Islet precursor cell (in vitro differentiated cells): Measurements from ENCODE around the gene PLD2.
"Not testable (repeated sequence)": the region's sequence is repeated elsewhere in the genome, so short reads cannot be mapped to it uniquely, and the experiment has no call there.

ENCODE experiments used
- DNase-seq: peaks from one replicate; pipeline ENCODE4 v3.0.0-alpha.2; 2018

Gene PLD2

DNA sequence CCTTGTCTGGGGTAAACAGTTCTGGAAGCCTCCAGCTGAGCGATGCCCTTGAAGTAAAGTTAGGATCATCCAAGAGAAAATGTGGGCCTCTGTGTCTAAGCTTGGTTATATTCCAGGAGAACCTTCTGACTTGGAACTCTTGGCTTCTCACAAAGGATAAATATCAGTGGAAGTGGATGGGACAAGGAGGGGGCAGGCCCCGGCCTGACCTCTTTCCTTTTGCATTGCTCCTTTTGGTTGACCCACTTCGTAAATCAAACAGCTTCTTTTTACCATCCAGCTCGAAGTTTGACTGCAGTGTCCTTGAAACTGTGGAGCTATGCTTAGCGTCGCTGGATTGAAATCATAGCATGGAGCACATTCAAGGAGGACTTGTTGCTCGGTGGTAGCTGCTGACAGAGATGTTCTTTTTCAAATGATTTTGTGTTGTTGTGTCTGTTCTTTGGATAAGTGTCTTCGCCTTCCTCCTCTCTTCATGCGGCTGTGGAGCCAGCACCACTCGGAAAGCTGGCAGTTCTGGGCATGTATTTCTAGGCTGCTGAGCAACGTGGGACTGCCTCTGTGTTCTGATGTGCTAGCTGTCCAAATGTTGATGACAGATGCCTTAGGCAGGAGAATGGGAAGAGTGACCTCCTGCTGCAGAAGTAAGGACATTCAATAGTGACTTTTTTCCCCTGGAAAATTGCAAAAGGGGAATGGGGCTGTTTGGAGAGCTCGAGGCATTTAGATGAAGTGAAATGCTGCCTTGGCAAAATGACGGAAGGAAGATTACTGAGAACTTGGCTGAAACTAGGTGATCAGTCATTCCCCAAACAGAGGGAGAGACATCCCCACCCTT is 30.7 kb downstream of the PLD2 start:
- DNase-seq, result no peak

DNA sequence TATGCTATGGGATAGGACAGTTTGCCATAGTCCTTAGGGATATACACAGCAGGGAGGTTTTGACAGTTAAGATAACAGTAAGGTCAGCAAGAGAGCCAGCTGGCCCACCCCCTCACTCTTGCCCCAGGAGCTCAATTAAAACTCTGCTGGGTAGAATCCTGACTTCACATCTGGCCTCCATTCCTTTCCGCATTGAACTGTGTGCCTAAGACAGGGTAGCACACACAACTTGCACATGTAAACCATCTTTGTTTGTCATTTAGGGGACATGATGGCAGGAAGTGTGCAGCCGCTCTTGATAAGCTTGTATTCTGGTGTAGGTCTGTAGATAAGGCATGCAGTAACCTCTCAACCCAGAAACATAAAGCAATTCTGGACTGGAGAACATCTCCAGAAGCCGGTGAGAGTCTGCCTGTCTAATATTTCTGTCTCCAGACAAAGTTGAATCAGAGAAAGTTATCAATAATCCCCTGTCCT is 31.4 kb downstream of the PLD2 start:
- DNase-seq, result no peak

DNA sequence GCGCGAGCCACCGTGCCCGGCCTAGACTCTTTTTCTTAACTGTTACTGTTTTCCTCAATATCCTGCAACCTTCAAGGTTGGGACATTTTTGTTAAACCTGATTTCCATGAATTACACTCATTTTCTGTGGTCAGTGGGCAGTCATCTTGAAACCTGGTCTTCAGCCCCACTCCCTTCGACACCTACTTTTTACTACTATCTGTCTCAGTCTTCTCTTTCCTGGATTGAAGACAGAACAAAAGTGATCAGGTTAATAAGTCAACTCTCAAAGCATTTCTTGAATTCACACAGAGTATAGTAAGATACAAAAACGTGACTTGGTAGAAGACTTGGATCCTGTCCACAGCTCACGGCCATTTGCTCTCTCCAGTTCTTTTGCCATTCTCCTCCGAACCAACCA is 32.3 kb downstream of the PLD2 start:
- DNase-seq, result no peak

DNA sequence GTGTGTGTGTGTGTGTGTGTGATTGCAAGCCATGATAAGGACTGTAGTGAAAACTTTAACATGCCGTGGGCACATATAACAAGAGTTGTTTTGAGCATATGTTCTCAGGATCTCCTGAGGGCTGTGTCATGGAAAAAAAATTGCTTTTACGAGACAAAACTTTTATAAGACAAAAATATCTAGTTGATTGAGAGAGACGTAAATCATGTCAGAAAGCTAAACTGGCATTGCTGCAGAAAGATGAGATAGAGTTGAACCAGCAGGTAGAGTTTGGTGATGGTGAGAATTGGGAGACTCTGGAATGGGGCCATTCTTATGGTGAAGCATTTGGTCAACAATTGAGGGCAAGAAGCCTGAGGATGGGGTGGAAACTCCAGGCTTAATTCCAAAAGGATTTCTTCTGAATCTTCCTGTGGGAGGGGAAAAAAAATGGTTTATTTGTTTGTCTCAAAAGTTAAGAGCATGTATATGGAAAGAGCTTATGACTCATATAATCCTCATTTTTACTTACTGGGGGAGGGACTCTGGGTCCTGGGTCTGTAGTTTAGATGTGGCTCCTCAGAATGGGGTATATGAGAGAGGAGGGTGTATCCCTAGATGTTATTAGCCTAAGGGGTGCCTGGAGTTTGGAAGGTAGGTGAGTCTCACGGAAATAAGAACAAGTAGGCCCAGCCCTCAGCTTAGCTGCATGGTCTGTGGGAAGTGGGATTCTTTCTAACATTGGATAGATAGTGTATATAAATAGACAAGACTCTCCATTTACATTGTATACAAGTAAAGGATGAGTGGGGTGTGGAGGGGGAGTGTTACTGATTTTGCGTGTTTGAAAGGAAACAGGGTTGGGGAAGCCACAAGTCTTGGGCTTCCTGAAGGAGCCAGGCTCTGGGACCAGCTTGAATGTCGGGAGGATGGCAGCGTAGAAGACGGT is 33.3 kb downstream of the PLD2 start:
- DNase-seq, result no peak

DNA sequence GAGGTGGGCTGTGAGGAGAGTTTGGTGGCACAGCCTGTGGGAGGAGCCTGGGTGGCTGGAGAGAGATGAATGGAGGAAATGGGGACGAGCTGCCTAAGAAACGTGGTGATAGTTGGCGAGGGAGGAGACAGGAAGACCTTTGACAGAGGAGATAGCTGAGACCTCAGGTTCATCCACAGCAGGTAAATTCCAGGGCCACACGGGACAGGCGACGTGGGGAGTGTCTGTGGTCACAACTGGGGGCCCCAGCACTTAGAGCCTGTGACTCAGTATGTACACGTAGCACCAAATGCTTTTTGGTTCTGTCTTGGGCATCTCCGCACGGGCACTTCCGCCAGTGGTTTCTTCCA is 33.9 kb downstream of the PLD2 start:
- DNase-seq, result no peak

DNA sequence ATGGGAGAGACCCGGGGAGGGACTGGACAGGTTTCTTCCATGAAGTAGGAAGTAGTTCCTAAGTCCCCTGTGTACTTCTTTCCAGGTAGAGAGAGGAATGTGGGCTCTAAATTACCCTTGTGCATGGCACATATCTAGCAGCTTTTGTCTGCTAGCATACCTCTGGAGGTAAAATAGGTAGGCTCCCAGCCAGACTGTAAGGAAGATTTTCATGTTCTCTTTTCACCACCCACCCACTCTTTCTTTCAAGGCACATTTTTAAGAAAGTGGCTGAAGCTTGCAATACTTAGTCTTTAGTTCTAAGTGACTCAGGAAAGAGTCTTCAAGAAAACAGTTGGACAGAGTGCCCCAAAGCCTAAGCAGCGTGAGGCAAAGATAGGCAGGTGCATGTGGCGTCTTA is 35.4 kb downstream of the PLD2 start:
- DNase-seq, result no peak

DNA sequence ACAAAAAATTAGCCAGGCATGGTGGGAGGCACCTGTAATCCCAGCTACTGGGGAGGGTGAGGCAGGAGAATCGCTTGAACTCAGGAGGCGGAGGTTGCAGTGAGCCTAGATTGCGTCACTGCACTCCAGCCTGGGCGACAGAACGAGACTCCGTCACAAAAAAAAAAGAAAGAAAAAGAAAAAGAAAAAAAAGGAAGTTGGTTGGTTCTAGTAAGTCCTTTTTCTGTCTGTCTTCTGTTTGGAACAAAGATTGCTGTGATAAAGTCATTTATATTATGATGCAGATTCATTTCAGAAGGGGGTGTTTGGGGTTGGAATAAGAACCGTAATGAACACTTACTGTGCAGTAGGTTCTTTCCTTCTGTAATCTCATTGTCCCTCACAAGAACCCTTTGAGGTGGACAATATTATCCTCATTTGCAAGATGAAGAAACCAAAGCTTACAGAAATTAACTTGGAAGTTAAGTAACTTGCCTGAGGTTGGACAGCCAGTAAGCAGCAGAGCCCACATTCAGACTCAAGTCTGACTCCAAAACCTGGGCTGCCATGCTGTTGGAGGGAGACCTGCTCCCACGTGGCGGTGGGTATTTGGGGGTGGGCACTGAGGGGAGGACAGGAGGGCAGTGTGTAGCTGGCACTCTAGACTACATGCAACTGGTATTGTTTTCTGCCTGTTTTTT is 36.5 kb downstream of the PLD2 start:
- no peak for DNase-seq

DNA sequence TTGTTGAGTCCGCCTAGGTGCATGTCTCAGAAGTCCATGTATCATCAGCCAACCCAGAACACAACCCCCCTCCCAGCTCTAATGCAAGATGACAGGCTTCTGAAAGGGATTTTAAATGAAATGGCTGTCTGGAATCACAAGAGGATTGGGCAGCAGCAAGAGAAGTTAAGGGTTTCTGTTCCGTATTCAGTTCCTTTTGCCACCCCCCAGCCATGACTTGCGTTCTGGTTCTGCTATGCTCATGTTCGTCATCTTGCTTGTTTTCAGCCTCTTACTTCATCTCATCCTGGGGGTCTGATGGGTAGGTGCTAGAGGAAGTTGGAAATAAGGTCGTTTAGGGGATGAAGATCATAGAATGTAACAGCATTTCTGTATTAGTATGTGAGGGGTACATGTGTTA is 38.2 kb downstream of the PLD2 start:
- DNase-seq, result no peak

DNA sequence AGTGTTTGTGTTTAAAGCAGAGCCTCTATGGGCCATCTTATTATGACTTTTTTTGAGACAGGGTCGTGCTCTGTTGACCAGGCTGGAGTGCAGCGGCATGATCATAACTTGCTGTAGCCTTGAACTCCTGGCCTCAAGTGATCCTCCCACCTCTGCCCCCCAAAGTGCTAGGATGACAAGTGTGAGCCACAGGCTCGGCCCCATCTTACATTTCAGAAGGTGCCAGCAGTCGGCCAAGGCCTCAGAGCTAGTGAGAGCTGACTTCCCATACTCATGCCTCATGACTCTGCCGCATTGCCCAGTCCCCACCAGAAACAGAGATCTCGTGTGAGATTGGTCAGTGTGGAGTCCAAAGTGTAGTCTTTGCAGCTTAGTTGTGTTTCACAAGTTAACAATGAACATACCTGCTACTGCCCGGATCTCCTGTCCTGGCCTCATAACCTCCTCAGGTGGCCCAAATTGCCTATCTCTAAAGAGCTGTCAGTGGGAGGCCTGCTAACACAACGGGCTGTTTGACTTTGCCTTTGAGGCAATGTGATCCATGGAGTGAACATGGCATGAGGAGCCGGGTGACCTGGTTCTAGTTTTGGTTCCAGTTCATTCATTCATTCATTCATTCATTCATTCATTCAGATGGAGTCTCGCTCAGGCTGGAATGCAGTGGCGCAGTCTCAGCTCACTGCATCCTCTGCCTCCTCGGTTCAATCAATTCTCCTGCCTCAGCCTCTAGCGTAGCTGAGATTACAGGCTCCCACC is 39.9 kb downstream of the PLD2 start:
- DNase-seq, result no peak

DNA sequence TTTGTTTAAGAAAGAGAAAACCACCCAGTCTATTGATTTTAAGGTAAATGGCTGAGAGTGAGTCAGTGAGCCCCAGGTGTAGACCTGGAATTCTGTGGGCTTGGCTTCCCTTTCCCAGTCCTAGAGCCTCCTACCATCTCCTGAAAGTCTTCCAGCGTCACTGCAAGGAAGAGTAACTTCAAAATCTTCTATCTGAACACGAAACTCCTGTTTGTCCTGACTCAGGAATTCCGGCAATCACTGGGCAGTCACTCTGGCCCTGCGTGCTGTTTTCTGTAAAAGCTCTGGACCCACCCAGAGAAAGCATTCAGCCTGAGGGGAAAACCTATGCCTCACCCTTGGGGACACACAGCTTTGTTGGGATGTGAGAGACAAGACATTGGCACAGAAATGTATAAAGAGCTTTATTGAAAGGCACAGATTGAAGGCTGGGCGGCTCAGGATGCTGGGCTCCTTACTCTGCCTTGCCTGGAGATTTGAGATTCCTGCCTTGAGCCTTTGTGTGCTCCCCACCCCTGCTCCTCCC is 42.1 kb downstream of the PLD2 start:
- DNase-seq, result peak; percentile 96

DNA sequence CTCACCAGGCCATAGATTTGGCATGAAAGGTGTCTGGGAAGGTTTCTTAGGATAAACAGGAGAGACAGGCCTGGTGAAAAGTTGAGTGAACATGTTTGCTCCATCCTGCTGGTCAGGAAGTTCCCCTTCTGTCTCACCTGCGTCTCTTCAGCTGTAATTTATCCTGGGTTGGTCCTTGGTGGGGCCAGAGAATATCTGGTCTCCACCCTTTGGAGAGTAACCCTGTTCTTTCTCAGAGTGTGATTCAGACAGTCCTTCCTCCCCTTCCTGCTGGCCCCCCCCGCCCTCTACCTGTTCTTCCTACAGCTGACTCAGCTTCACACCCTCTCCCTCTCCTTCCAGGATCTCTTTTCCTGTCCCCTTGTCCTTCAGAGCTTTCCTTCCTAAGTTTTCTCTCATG is 43.3 kb downstream of the PLD2 start:
- peak; percentile 86 for DNase-seq

DNA sequence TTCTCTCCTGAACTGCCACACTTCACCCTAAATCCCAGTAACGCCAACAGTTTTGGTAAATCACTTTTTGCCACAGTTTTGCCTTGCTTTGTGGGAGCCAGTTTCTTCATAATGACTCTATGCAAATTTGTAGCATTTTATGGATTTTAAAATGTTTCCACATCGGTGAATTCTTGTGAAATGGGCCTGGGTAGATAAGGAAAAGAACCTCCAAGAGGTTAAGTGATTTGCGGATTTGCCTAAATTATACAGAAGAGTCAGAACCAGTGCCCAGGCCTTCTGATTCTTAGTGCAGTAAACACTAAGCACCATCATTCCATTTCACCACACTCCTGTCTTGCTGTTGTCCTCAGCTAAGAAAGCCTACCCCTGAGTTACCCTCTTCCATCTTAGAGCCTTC is 44.1 kb downstream of the PLD2 start:
- DNase-seq, result no peak

DNA sequence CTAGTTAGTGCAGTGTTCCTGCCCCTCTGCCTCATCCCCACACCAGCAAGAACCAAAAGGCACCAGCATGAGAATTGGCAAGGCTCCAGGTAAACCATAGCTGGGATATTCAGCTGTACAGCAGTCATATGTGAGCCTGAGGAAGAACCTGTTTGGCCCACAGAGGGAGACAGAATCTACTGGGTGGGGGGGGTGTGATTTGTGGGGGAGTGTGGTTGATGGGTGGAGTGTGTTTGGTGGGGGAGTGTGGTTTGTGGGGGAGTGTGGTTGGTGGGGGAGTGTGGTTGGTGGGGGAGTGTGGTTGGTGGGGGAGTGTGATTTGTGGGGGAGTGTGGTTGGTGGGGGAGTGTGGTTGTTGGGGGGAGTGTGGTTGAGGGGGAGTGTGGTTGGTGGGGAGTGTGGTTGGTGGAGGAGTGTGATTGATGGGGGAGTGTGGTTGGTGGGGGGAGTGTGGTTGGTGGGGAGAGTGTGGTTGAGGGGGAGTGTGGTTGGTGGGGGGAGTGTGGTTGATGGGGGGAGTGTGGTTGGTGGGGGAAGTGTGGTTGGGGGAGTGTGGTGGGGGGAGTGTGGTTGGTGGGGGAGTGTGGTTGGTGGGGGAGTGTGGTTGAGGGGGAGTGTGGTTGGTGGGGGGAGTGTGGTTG is 45.7 kb downstream of the PLD2 start:
- DNase-seq, result no peak

DNA sequence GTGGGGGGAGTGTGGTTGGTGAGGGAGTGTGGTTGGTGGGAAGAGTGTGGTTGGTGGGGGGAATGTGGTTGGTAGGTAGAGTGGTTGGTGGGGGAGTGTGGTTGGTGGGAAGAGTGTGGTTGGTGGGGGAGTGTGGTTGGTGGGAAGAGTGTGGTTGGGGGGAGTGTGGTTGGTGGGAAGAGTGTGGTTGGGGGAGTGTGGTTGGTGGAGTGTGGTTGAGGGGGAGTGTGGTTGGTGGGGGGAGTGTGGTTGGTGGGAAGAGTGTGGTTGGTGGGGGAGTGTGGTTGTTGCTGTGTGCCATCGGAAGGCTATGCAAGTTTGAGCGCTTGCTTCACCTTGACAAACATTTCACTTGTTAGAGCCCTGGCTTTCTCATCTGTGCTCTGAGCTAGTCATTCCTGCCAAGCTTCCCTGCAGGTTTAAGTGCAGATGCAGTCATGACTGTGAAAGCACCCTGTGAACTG is 46.3 kb downstream of the PLD2 start:
- DNase-seq, result no peak

DNA sequence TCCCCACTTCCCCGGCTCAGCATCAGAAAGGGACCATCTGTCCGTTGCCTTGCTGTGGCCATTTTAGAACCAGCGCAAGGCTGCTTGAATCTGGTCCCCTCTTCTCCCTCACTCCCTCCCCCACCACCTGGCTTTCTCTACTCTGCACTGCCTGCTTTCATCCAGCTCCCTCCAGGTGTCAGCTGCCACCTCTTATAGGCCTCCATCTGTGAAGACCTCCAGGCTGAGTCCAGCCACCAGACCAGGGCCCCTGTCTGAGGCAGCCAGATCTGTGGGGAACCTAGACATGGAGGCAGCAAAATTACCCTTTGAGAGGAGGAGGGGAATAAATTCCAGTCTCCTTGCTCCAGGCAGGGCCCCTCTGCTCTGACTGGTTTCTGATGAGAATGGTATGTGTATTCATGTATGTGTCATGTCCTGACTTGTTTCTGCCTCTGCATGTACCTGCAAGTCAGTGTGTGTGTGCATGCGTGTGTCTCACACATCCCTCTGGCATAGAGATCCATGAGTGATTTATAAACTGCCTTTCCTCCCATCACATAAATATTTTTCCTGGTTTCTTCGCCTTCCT is 47.2 kb downstream of the PLD2 start:
- peak; percentile 95 for DNase-seq

DNA sequence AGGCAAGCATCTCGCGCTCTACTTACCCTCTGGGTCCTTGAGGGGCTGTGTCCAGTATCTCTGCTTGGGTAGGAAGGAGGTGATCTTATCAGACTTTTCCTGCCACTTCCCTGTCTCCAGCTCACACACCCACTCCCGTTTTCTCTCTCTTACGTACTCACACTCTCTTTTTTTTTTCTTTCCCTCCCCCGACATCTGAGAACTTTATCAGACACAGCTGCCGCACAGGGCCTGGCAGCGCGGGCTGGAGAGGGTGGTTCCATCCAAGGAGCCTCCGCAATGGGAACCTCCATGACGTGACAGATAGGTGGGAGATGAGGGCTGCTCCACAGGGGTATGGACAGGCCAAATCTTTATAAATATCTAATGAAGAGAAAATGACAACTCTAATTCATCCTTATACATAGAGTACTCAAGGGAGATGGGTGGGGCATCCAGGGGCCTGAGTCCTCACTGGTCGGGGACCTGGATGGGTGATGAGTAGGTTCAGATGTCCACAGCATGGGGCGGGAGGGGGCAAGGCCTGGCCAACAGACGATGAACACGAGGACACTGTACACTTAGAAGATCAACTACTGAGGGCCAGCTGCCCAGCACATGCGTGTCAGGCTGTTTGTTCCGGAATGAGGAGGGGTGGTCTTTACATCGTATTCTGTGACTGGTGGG is 49.5 kb downstream of the PLD2 start:
- DNase-seq, result no peak

DNA sequence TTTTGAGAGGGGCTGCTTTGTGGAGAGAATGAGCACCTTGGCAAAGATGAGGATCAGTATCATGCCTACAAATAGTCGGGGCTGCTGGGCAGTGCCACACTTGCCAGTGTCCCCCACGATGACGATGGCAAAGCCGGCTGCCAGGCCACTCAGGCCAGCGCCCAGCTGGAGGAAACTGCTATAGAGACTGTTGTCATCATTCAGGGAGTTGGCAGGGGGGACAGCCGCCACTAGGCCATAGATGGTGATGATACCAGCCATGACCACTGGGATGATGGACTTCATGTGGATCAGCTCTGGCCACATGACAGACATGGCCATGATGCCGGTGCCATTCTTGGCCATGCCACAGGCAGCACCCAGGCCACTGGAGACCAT is 50.0 kb downstream of the PLD2 start:
- DNase-seq, result no peak

DNA sequence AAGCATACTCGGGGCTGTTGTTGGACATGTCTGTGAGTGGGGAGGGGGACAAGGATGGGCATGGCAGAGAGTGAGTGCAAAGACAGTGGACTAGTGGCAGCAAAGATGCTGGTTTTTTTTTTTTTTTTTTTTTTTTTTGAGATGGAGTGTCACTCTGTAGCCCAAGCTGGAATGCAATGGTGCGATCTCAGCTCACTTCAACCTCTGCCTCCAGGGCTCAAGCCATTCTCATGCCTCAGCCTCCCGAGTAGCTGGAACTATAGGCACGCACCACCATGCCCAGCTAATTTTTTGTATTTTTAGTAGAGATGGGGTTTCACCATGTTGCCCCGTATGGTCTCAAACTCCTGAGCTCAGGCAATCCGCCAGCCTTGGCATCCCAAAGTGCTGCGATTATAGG is 50.4 kb downstream of the PLD2 start:
- not testable (repeated sequence) for DNase-seq

DNA sequence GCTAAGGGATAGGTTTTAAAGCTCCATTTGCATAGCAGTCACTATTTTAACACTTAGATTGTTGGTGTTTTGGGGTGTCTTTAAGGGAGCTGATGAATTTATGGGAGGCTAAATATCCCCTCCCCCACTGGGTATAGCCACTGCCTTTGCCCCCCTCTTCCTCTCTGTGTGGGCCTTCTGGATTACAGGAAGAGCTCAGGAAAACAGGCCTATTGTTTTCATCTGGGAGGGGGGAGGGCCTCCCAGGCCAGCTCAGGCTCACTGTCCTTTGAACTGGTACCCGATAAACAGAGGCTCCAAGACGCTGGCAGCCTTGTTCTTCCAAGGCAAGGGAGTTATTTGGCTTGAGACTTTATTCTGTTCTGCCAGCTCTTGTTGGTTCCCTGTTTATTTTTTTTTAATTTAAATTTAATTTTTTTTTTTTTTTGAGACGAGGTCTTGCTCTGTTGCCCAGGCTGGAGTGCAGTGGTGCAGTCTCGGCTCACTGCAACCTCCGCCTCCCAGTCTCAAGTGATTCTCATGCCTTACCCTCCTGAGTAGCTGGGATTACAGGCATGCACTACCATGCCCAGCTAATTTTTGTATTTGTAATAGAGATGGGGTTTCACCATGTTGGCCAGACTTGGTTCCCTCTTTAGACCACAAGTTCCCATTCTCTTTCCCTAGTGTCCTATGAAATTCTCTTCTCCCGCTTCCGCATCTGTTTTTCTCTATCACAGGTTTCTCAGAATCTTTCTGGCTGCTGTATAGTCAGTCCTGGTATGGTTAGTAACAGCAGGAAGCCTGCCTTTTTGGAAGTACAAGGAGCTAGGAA is 51.3 kb downstream of the PLD2 start:
- peak; percentile 84 for DNase-seq

DNA sequence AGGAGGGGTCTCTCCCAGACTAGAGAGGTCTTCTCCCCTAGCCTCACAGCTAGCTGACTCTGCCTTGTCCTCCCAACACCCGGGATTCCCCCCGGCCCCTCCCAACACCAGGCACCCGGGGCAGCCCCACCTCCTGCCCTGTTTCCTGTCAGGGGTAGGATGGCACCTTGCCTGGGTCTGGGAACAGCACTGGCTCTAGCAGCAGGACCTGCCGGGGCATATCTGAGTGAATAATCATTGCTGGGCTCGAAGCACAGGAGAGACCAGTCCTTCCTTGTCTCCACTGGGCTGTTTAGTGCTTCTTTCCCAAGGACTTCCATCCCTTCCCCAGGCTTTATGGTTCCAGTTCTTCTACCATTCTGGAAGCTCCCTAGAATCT is 51.9 kb downstream of the PLD2 start:
- peak; percentile 95 for DNase-seq
